ENCODE measurements around the gene ZNF566.

GRCh38 chr19:36449059-36449670 is 40.2 kb downstream of the ZNF566 start:
- TF ChIP-seq, protein P1, sequence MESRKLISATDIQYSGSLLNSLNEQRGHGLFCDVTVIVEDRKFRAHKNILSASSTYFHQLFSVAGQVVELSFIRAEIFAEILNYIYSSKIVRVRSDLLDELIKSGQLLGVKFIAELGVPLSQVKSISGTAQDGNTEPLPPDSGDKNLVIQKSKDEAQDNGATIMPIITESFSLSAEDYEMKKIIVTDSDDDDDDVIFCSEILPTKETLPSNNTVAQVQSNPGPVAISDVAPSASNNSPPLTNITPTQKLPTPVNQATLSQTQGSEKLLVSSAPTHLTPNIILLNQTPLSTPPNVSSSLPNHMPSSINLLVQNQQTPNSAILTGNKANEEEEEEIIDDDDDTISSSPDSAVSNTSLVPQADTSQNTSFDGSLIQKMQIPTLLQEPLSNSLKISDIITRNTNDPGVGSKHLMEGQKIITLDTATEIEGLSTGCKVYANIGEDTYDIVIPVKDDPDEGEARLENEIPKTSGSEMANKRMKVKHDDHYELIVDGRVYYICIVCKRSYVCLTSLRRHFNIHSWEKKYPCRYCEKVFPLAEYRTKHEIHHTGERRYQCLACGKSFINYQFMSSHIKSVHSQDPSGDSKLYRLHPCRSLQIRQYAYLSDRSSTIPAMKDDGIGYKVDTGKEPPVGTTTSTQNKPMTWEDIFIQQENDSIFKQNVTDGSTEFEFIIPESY (IDR thresholded peaks at IDR 0.05; ENCODE audit: borderline replicate concordance, low read depth): no peak
- TF ChIP-seq, protein P2, sequence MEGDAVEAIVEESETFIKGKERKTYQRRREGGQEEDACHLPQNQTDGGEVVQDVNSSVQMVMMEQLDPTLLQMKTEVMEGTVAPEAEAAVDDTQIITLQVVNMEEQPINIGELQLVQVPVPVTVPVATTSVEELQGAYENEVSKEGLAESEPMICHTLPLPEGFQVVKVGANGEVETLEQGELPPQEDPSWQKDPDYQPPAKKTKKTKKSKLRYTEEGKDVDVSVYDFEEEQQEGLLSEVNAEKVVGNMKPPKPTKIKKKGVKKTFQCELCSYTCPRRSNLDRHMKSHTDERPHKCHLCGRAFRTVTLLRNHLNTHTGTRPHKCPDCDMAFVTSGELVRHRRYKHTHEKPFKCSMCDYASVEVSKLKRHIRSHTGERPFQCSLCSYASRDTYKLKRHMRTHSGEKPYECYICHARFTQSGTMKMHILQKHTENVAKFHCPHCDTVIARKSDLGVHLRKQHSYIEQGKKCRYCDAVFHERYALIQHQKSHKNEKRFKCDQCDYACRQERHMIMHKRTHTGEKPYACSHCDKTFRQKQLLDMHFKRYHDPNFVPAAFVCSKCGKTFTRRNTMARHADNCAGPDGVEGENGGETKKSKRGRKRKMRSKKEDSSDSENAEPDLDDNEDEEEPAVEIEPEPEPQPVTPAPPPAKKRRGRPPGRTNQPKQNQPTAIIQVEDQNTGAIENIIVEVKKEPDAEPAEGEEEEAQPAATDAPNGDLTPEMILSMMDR (IDR thresholded peaks at IDR 0.05): no peak
- TF ChIP-seq MXI1 (IDR thresholded peaks at IDR 0.05; ENCODE audit: low read depth, low read length) (no peak), YY1 (IDR thresholded peaks at IDR 0.05; ENCODE audit: low read depth) (no peak), FOXJ3 (CRISPR knock-in tag; IDR thresholded peaks at IDR 0.05) (no peak), TAF1 (IDR thresholded peaks at IDR 0.05; ENCODE audit: borderline replicate concordance, low read depth, low read length) (no peak), NFIC (IDR thresholded peaks at IDR 0.05; ENCODE audit: borderline replicate concordance) (no peak), PBX3 (IDR thresholded peaks at IDR 0.05) (no peak), RXRA (IDR thresholded peaks at IDR 0.05; ENCODE audit: borderline replicate concordance, low read depth) (no peak)
